Measurements from ENCODE around the gene SUCO. TPM values are rescaled to one million over a fixed set of nuclear protein-coding genes. Genes with fewer than 3 reads are reported as not detected.

SUCO gene
- total and polyA plus RNA-seq, 3 donors from 2014 or later: 47.8 to 139 (median 126) TPM

GRCh38 chr1:172557270-172557669 lies 24.3 kb downstream of the SUCO start:
- no peak overlapping the region for H3K27ac ChIP-seq
- WGBS, 2 donors: 100% methylated on average over 1 of the region's 1 CpG
- no peaks in the 10 kb centered on the region for H3K9me3 ChIP-seq
- intact Hi-C loops (cut with DNase I; ENCODE audit: low total_unique reads): no loop called here
- no peaks in the 10 kb centered on the region for H3K36me3 ChIP-seq (ENCODE audit: low read depth, missing control alignments)
- no peaks in the 10 kb centered on the region for H3K27me3 ChIP-seq
- no peak overlapping the region for H3K4me3 ChIP-seq
- TF ChIP-seq POLR2A (IDR thresholded peaks at IDR 0.05): no peak
- TF ChIP-seq, protein P1, sequence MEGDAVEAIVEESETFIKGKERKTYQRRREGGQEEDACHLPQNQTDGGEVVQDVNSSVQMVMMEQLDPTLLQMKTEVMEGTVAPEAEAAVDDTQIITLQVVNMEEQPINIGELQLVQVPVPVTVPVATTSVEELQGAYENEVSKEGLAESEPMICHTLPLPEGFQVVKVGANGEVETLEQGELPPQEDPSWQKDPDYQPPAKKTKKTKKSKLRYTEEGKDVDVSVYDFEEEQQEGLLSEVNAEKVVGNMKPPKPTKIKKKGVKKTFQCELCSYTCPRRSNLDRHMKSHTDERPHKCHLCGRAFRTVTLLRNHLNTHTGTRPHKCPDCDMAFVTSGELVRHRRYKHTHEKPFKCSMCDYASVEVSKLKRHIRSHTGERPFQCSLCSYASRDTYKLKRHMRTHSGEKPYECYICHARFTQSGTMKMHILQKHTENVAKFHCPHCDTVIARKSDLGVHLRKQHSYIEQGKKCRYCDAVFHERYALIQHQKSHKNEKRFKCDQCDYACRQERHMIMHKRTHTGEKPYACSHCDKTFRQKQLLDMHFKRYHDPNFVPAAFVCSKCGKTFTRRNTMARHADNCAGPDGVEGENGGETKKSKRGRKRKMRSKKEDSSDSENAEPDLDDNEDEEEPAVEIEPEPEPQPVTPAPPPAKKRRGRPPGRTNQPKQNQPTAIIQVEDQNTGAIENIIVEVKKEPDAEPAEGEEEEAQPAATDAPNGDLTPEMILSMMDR (IDR thresholded peaks at IDR 0.05): no peak
- no peak for DNase-seq
- H3K4me1 ChIP-seq: peaks cover 5% of the 10 kb centered on the region

DNA sequence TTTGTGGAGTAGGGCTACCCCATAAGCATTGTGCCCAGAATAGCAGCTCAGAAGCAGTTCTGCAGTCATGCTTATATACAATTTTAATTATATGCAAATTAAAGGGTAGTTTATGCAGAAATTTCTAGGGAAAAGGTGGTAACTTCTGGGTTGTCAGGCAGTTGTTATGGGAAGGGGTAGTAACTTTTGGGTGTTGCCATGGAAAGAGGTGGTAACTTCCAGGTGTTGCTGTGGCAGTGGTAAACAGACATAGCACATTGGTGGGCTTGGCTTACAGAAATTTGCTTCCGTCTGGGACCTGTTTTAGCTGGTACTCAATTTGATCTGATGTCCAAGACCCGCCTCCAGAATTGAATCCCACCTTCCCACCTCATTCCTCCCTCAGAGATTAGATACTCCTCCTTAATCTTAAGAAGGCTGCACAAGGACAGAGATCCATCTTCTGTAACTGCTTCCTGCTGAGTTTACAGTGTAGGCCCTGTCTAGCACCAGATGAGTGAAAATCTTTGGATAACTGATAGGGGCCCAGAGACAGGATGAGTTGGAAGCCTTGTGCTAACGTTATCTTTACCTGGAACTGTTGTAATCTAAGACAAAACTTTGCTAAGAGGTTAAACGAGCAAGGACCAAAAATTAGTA lies 26.7 kb downstream of the SUCO start:
- intact Hi-C loops (cut with DNase I; ENCODE audit: low total_unique reads): no loop called here
- TF ChIP-seq POLR2A (IDR thresholded peaks at IDR 0.05): no peak
- TF ChIP-seq, protein P1 (IDR thresholded peaks at IDR 0.05): no peak
- no peaks in the 10 kb centered on the region for H3K4me1 ChIP-seq
- H3K9me3 ChIP-seq: no peaks in the 10 kb centered on the region
- H3K36me3 ChIP-seq (ENCODE audit: low read depth, missing control alignments): no peaks in the 10 kb centered on the region
- 81 to 93% methylated on average over 4 of the region's 4 CpGs for WGBS, 2 donors
- DNase-seq: no peak
- no peak overlapping the region for H3K4me3 ChIP-seq
- H3K27ac ChIP-seq: no peak overlapping the region
- no peaks in the 10 kb centered on the region for H3K27me3 ChIP-seq

DNA sequence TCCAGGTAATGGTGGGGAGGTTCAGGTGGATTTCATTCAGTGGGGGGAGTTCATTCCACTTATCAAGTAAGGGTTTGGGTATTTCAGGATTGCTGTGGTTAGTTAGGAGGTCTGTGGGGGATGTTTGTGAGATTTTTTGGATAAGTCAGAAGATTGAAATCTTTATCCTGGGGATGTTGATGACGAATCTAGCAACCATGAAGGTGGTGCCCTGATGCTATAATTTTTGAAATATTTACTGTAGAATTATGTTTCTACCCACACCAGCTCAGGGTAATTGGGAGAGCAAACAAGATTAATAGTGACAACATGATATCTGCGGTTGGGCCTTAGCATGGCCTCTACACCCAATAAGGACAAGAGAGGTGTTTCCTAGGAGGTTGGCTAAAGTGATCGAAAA lies 28.3 kb downstream of the SUCO start:
- TF ChIP-seq POLR2A (IDR thresholded peaks at IDR 0.05): no peak
- TF ChIP-seq, protein P1 (IDR thresholded peaks at IDR 0.05): no peak
- H3K9me3 ChIP-seq: no peaks in the 10 kb centered on the region
- intact Hi-C loops (cut with DNase I; ENCODE audit: low total_unique reads): no loop called here
- no peaks in the 10 kb centered on the region for H3K36me3 ChIP-seq (ENCODE audit: low read depth, missing control alignments)
- WGBS, 2 donors: 90 to 100% methylated on average over 3 of the region's 3 CpGs
- no peaks in the 10 kb centered on the region for H3K4me1 ChIP-seq
- DNase-seq: no peak
- no peak overlapping the region for H3K4me3 ChIP-seq
- H3K27ac ChIP-seq: no peak overlapping the region
- no peaks in the 10 kb centered on the region for H3K27me3 ChIP-seq

DNA sequence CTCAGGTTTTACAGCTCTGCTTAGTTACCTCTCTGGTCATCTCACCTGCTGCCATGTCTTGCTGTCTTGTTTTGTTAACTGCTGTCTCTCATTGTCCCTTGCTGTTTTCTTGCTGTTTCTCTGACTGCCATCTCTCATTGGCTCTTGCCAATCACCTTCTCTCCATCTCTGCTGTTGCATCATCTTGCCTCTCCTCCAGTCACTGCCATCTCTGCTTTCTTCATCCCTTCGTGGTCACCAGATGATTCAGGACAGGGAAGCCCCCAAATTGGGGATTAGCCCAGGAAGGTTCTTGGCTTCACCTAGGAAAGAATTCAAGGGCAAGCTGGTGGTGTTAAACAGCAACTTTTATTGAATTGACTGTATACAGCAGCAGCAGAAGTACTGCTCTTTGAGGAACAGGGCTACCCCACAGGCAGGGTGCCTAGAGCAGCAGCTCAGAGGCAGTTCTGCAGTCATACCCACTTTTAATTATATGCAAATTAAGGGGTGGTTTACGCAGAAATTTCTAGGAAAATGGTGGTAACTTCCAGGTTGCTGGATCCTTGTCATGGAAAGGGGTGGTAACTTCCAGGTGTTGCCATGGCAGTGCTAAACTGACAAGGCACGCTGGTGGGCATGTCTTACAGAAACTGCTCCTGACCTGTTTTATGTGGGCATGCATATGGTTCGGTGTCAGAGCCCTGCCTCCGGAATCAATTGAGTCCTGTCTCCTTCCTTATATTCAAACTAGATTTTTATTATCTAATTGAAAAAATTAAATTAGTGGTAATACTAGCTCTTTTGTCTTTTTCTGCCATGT lies 33.4 kb downstream of the SUCO start:
- Histone ChIP-seq H3K9me3 (no peaks in the 10 kb centered on the region), H3K27ac (no peak overlapping the region), H3K36me3 (ENCODE audit: low read depth, missing control alignments) (no peaks in the 10 kb centered on the region), H3K27me3 (no peaks in the 10 kb centered on the region), H3K4me3 (no peak overlapping the region), H3K4me1 (no peaks in the 10 kb centered on the region)
- intact Hi-C loops (cut with DNase I; ENCODE audit: low total_unique reads): no loop called here
- TF ChIP-seq, protein P1 (IDR thresholded peaks at IDR 0.05): no peak
- TF ChIP-seq POLR2A (IDR thresholded peaks at IDR 0.05): no peak
- DNase-seq: no peak
- 89 to 94% methylated on average over 5 of the region's 5 CpGs for WGBS, 2 donors
